ENCODE data around the gene AKR1D1. TPM values are rescaled to one million over a fixed set of nuclear protein-coding genes. Genes with fewer than 3 reads are reported as not detected.

Gene AKR1D1
- total and polyA plus RNA-seq, 8 donors, result not detected

- no peak for TF ChIP-seq POLR2A (IDR thresholded peaks at IDR 0.05)
- no peak for TF ChIP-seq POLR2AphosphoS5 (IDR thresholded peaks at IDR 0.05)
- TF ChIP-seq, protein P1, sequence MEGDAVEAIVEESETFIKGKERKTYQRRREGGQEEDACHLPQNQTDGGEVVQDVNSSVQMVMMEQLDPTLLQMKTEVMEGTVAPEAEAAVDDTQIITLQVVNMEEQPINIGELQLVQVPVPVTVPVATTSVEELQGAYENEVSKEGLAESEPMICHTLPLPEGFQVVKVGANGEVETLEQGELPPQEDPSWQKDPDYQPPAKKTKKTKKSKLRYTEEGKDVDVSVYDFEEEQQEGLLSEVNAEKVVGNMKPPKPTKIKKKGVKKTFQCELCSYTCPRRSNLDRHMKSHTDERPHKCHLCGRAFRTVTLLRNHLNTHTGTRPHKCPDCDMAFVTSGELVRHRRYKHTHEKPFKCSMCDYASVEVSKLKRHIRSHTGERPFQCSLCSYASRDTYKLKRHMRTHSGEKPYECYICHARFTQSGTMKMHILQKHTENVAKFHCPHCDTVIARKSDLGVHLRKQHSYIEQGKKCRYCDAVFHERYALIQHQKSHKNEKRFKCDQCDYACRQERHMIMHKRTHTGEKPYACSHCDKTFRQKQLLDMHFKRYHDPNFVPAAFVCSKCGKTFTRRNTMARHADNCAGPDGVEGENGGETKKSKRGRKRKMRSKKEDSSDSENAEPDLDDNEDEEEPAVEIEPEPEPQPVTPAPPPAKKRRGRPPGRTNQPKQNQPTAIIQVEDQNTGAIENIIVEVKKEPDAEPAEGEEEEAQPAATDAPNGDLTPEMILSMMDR (IDR thresholded peaks at IDR 0.05), result no peak
- no peak for TF ChIP-seq EP300 (IDR thresholded peaks at IDR 0.05)
- Histone ChIP-seq H3K4me3 (no peak overlapping the region), H3K36me3 (no peaks in the 10 kb centered on the region), H3K4me1 (no peaks in the 10 kb centered on the region), H3K27ac (no peak overlapping the region), H3K27me3 (no peaks in the 10 kb centered on the region), H3K9me3 (no peaks in the 10 kb centered on the region)
- intact Hi-C loops (cut with DNase I; ENCODE audit: low total_unique reads), result no loop called here
- no peak for DNase-seq
- 84 to 95% (median 90%) methylated on average over 3 of the region's 3 CpGs for WGBS, 5 donors
Measured at GRCh38 chr7:138154661-138155060, 78.4 kb downstream of the AKR1D1 start.

- Histone ChIP-seq H3K27me3 (no peaks in the 10 kb centered on the region), H3K36me3 (no peaks in the 10 kb centered on the region), H3K4me3 (no peak overlapping the region), H3K4me1 (peaks cover 0 to 4% (median 2%) of the 10 kb centered on the region in 4 donors), H3K9me3 (no peaks in the 10 kb centered on the region), H3K27ac (no peak overlapping the region)
- no peak for DNase-seq
- TF ChIP-seq EP300 (IDR thresholded peaks at IDR 0.05) (no peak), POLR2A (IDR thresholded peaks at IDR 0.05) (no peak), POLR2AphosphoS5 (IDR thresholded peaks at IDR 0.05) (no peak)
- intact Hi-C loops (cut with DNase I; ENCODE audit: low total_unique reads), result no loop called here
- 72 to 97% (median 93%) methylated on average over 4 of the region's 4 CpGs for WGBS, 5 donors
Measured at GRCh38 chr7:138157702-138158101, 81.4 kb downstream of the AKR1D1 start.

DNA sequence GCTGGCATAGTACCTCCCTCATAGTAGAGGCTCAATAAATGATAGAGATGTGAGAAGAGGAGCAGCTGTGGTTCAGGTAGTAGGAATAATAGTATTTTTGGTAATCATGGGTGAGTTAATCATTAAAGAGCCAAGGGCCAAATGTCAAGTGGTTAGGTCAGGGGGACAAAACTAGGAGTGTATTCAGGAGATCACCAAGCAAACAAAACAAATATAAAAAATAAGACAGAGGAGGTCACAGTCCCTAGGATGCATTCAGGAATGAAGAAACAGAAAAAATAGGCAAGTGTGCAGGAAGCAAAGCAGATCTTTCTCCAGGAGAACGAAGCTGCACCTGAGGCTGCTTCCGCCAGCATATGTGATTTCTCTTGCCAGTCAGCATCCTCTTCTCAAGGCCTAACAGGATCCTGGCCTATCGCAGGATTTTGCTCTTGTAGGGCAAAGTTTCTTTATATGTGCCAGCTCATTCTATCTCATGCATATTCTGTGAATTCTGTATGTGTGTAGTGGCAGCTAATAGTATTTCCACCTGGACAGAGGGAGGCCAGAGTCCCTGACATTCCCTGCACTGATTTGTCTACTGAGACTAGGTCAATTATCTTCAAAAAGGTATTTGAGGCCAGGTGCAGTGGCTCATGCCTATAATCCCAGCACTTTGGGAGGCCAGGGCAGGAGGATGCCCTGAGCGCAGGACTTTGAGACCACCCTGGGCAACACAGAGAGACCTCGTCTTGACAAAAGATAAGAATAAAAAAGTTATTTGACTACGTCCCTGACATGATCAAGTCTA is 82.7 kb downstream of the AKR1D1 start:
- 86 to 91% (median 88%) methylated on average over 6 of the region's 6 CpGs for WGBS, 5 donors
- no peak for DNase-seq
- intact Hi-C loops (cut with DNase I; ENCODE audit: low total_unique reads), result no loop called here

DNA sequence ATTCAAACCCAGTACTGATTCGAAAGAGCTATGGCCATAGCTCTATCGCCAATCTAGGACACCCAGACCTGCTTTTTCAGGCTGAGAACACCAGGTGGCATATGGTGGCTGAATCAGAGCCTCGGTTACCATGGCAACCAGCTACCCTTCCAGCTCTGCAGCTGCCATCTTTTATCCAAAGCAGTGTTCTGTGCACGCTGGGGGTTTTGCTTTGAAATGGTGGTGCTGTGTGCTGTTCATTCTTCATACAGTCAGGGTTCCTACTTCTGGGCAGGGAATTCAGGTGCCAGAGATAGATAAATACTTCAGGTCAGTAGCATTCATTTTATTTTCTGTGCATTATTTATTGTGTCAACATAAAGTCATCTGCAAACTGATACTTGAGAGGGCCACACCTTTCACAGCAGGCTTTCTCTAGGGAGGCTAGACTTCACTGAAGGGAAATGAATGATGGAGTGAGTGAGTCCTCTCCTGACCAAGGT is 85.4 kb downstream of the AKR1D1 start:
- 8 to 18% (median 15%) methylated on average over 4 of the region's 4 CpGs for WGBS, 5 donors
- peak; percentile 85 to 96 for DNase-seq
- no peak overlapping the region for H3K4me3 ChIP-seq
- TF ChIP-seq POLR2A (IDR thresholded peaks at IDR 0.05) (no peak), EP300 (IDR thresholded peaks at IDR 0.05) (no peak), POLR2AphosphoS5 (IDR thresholded peaks at IDR 0.05) (peak in 1 of 3 donors; percentile 45)
- TF ChIP-seq, protein P1 (IDR thresholded peaks at IDR 0.05), result peak in 5 of 7 experiments; percentile 20 to 83 (median 65)
- H3K9me3 ChIP-seq, result peaks cover 8 to 22% (median 16%) of the 10 kb centered on the region in 4 donors
- no peaks in the 10 kb centered on the region for H3K36me3 ChIP-seq
- no peaks in the 10 kb centered on the region for H3K27me3 ChIP-seq
- intact Hi-C loops (cut with DNase I; ENCODE audit: low total_unique reads), result loop anchor here (5.0 kb wide), 1 partner anchor 581 kb away; no protein-coding TSS in a partner anchor
- H3K27ac ChIP-seq, result no peak overlapping the region
- peaks cover 0 to 4% (median 2%) of the 10 kb centered on the region in 4 donors for H3K4me1 ChIP-seq

More for the DNA sequence above, 82.7 kb downstream of the AKR1D1 start:
- Histone ChIP-seq H3K4me1 (peaks cover 0 to 4% (median 2%) of the 10 kb centered on the region in 4 donors), H3K36me3 (no peaks in the 10 kb centered on the region), H3K4me3 (no peak overlapping the region), H3K27ac (no peak overlapping the region), H3K27me3 (no peaks in the 10 kb centered on the region), H3K9me3 (peaks cover 0 to 3% (median 1%) of the 10 kb centered on the region in 4 donors)
- TF ChIP-seq, protein P1 (IDR thresholded peaks at IDR 0.05), result no peak
- TF ChIP-seq POLR2AphosphoS5 (IDR thresholded peaks at IDR 0.05), result no peak
- no peak for TF ChIP-seq POLR2A (IDR thresholded peaks at IDR 0.05)
- TF ChIP-seq EP300 (IDR thresholded peaks at IDR 0.05), result no peak

All from stomach (tissue), 9 donors.